Endothelial cell of umbilical vein (primary cell): ENCODE measurements around the gene OR10G3. TPM values are rescaled to one million over a fixed set of nuclear protein-coding genes. Genes with fewer than 3 reads are reported as not detected.

ENCODE experiments used
- BruUV-seq: library from RNA; stranded (reverse); fragments of 400-500 nt; replicated peaks from 2 replicates; lab custom pipeline; 2021; lab: Mats Ljungman, UMichigan
- CTCF ChIA-PET: fragments of 300-600, 350-600 bp; sonication (Branson Sonifier 250); formaldehyde crosslinking; loops from one replicate; lab custom pipeline; 2021; ENCODE audit warnings: antibody characterized with exemption, inconsistent platforms; lab: Charles Lee
- POLR2A ChIA-PET: fragments of 300-600, 350-600 bp; sonication (Branson Sonifier 250); formaldehyde crosslinking; loops from one replicate; lab custom pipeline; 2021; ENCODE audit warnings: antibody characterized with exemption, inconsistent platforms; lab: Charles Lee
- DNase-seq: peaks from one replicate; pipeline ENCODE4 v3.0.0-alpha.2; 2011; ENCODE audit warnings: low read depth, low spot score
- FAIRE-seq: peaks from 2 replicates; lab custom pipeline; 2011; peaks lifted over from hg19 to GRCh38; lab: Jason Lieb, UNC
- H2AFZ ChIP-seq: 2 replicates; pipeline ENCODE4 v1.6.0; 2012; ENCODE audit warnings: low read depth, low read length, control low read depth, inconsistent platforms
- H3K27ac ChIP-seq: 2 replicates; pipeline ENCODE4 v1.5.1; 2011; ENCODE audit warnings: low read depth, mild to moderate bottlenecking, control low read depth, low read length, moderate library complexity; ENCODE audit not compliant: insufficient read depth
- H3K27me3 ChIP-seq, 2 experiments: 2 replicates each; pipeline versions ENCODE4 v1.6.0 to v1.6.1; 2011; ENCODE audit warnings: low read length in 2 of 2, mixed read lengths in 1 of 2; ENCODE audit not compliant: control insufficient read depth in 2 of 2, insufficient read depth in 2 of 2
- H3K36me3 ChIP-seq, 2 experiments: 2 replicates in 1 of 2; 3 replicates in 1 of 2; pipeline ENCODE4 v1.5.1; 2011; ENCODE audit warnings: low read length in 2 of 2, mild to moderate bottlenecking in 1 of 2, moderate library complexity in 1 of 2; ENCODE audit not compliant: control insufficient read depth in 2 of 2, insufficient read depth in 2 of 2; ENCODE audit errors: extremely low read depth in 1 of 2
- H3K4me1 ChIP-seq: 3 replicates; pipeline ENCODE4 v1.5.1; 2011; ENCODE audit warnings: mild to moderate bottlenecking, low read length; ENCODE audit not compliant: control insufficient read depth, insufficient read depth; ENCODE audit errors: extremely low read depth
- H3K4me2 ChIP-seq: 2 replicates; pipeline ENCODE4 v1.6.1; 2011; ENCODE audit warnings: low read length, control low read depth, mixed read lengths; ENCODE audit not compliant: insufficient read depth
- H3K4me3 ChIP-seq, 3 experiments: fragments of 200-600 bp in 1 of 3; sonication (generic), shearing (Covaris generic) in 1 of 3; replicated peaks in 1 of 3; 2 replicates each; pipeline ENCODE4 v1.5.1; 2011 to 2016; ENCODE audit warnings: control low read depth in 3 of 3, low read length in 3 of 3, mild to moderate bottlenecking in 2 of 3, inconsistent platforms in 1 of 3, low read depth in 1 of 3, moderate library complexity in 1 of 3; ENCODE audit not compliant: insufficient read depth in 1 of 3
- H3K79me2 ChIP-seq: 2 replicates; pipeline ENCODE4 v1.6.0; 2012; ENCODE audit warnings: low read length, inconsistent platforms; ENCODE audit not compliant: control insufficient read depth, insufficient read depth
- H3K9ac ChIP-seq: replicated peaks from 2 replicates; pipeline ENCODE3; 2011; ENCODE audit warnings: low read length, control low read depth; ENCODE audit not compliant: insufficient read depth; ENCODE audit errors: extremely low read depth
- H3K9me1 ChIP-seq: replicated peaks from 3 replicates; pipeline ENCODE4 v1.6.0; 2011; ENCODE audit warnings: mild to moderate bottlenecking, low read length; ENCODE audit not compliant: control insufficient read depth, insufficient read depth; ENCODE audit errors: extremely low read depth
- H3K9me3 ChIP-seq: replicated peaks from 2 replicates; pipeline ENCODE4 v1.5.1; 2012; ENCODE audit warnings: low read length, inconsistent platforms; ENCODE audit not compliant: control insufficient read depth, insufficient read depth
- H4K20me1 ChIP-seq: replicated peaks from 2 replicates; pipeline ENCODE3; 2011; ENCODE audit warnings: mild to moderate bottlenecking, low read length; ENCODE audit not compliant: control insufficient read depth, insufficient read depth; ENCODE audit errors: extremely low read depth
- CTCF ChIP-seq, 2 donors: IDR thresholded peaks; 1 replicate in 1 of 2; 2 replicates in 1 of 2; pipeline ENCODE4 v1.5.1; 2011; ENCODE audit warnings: low read length in 2 of 2, mild to moderate bottlenecking in 2 of 2, moderate library complexity in 2 of 2, control low read depth in 1 of 2, inconsistent platforms in 1 of 2, low read depth in 1 of 2; ENCODE audit not compliant: insufficient read depth in 1 of 2; ENCODE audit errors: extremely low read depth in 1 of 2
- EZH2 ChIP-seq: IDR thresholded peaks from 2 replicates; pipeline ENCODE4 v1.6.1; 2012; ENCODE audit warnings: borderline replicate concordance, low read depth, mild to moderate bottlenecking, moderate library complexity, low read length, inconsistent platforms; ENCODE audit not compliant: severe bottlenecking
- FOS ChIP-seq: IDR thresholded peaks from 2 replicates; pipeline ENCODE4 v1.6.1; 2011; ENCODE audit warnings: mild to moderate bottlenecking, low read length, moderate library complexity, borderline replicate concordance; ENCODE audit not compliant: insufficient read depth
- GATA2 ChIP-seq: IDR thresholded peaks from 2 replicates; pipeline ENCODE4 v1.7.0; 2011; ENCODE audit warnings: low read depth, mild to moderate bottlenecking, moderate library complexity, mixed read lengths, low read length; ENCODE audit not compliant: insufficient read length, insufficient read depth
- JUN ChIP-seq: IDR thresholded peaks from 2 replicates; pipeline ENCODE4 v1.6.1; 2011; ENCODE audit warnings: borderline replicate concordance, low read depth; ENCODE audit not compliant: insufficient read length, insufficient read depth
- MYC ChIP-seq: IDR thresholded peaks from one replicate; pipeline ENCODE4 v1.6.1; 2011; ENCODE audit warnings: mild to moderate bottlenecking, low read depth, low read length
- POLR2A ChIP-seq: IDR thresholded peaks from 2 replicates; pipeline ENCODE4 v1.6.1; 2012; ENCODE audit warnings: low read depth, mild to moderate bottlenecking, control low read depth, low read length
- POLR2AphosphoS5 ChIP-seq: IDR thresholded peaks from 2 replicates; pipeline ENCODE4 v1.6.1; 2012; ENCODE audit warnings: low read depth, mild to moderate bottlenecking, control low read depth, low read length, moderate library complexity; ENCODE audit not compliant: insufficient read depth
- dilution Hi-C: fragments of 300-500 bp; cut with MboI; formaldehyde crosslinking; loops from one replicate; pipeline ENCODE4 v1.15.0; 2019; ENCODE audit warnings: low sequenced_read_pairs; ENCODE audit not compliant: extremely low pct_ligation_motif_present
- intact Hi-C: fragments of 100-400 bp; cut with micrococcal nuclease; formaldehyde crosslinking; loops from one replicate; pipeline ENCODE4 v1.10.0; 2022
- polyA plus RNA-seq, 4 experiments: library from polyadenylated mRNA; depleted of rRNA in 3 of 4; stranded (reverse) in 3 of 4; unstranded in 1 of 4; fragments of >200 nt; gene quantifications; 2 replicates each; pipeline versions ENCODE4 v1.2.1 to v1.2.3, GENCODE V29; 2011 to 2012; ENCODE audit warnings: missing spikeins in 1 of 4
- total RNA-seq: library from RNA; stranded (reverse); gene quantifications from 2 replicates; pipeline ENCODE4 v1.2.3, GENCODE V29; 2021
- TF ChIP-seq, protein P1 (sequence below): IDR thresholded peaks from 2 replicates; pipeline ENCODE4 v1.6.1; 2011; ENCODE audit not compliant: insufficient read depth, insufficient read length

OR10G3 gene
- total and polyA plus RNA-seq, 2 donors (not counting 3 experiments of a cell fraction or from before 2014, with no cell fraction given) = not detected

GRCh38 chr14:21537090-21537424 is 42.8 kb downstream of the OR10G3 start:
- H3K36me3 ChIP-seq = no peaks in the 10 kb centered on the region
- CTCF ChIA-PET = interaction anchor here (2.3 kb wide), 1 partner anchor 11 kb away, joined by 10 read pairs; the partner anchor contains the start of gene SALL2
- intact Hi-C loops (no loop called here), dilution Hi-C loops (no loop called here)
- H3K27ac ChIP-seq = no peak overlapping the region
- DNase-seq (no peak), FAIRE-seq (no peak)
- TF ChIP-seq POLR2A = no peak
- TF ChIP-seq JUN = no peak
- no peak for TF ChIP-seq FOS
- TF ChIP-seq POLR2AphosphoS5 = no peak
- TF ChIP-seq, protein P1, sequence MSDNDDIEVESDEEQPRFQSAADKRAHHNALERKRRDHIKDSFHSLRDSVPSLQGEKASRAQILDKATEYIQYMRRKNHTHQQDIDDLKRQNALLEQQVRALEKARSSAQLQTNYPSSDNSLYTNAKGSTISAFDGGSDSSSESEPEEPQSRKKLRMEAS = no peak
- TF ChIP-seq MYC = no peak
- TF ChIP-seq EZH2 = no peak
- TF ChIP-seq GATA2 = no peak
- no peak for TF ChIP-seq CTCF (IDR thresholded peaks at IDR 0.05; ENCODE audit: extremely low read depth in 1 of 2, insufficient read depth in 1 of 2, low read depth in 1 of 2, low read length in 2 of 2)
- POLR2A ChIA-PET = no interaction called here
- no peak overlapping the region for H2AFZ ChIP-seq
- H3K4me3 ChIP-seq = no peak overlapping the region
- H3K79me2 ChIP-seq = no peaks in the 10 kb centered on the region
- no peak overlapping the region for H3K9ac ChIP-seq
- no TSS peak for BruUV-seq
- H3K4me1 ChIP-seq = no peaks in the 10 kb centered on the region
- no peaks in the 10 kb centered on the region for H3K9me3 ChIP-seq
- H3K9me1 ChIP-seq = no peaks in the 10 kb centered on the region
- H4K20me1 ChIP-seq = no peaks in the 10 kb centered on the region
- H3K4me2 ChIP-seq = no peak overlapping the region
- peaks cover 51 to 59% of the 10 kb centered on the region in 2 experiments for H3K27me3 ChIP-seq
